Loucy (cell line): Measurements from ENCODE around the gene SLFN12L.

Source experiments
- EZH2phosphoT487 ChIP-seq: fragments of 200-600 bp; IDR thresholded peaks from 2 replicates; pipeline ENCODE4 v1.6.1; 2018; ENCODE audit warnings: antibody characterized with exemption, mild to moderate bottlenecking, moderate library complexity, borderline replicate concordance
- TF ChIP-seq, protein P1 (sequence below): fragments of 200-600 bp; sonication (generic); conservative IDR thresholded peaks from 2 replicates; pipeline ENCODE4 v1.5.1; 2014; ENCODE audit warnings: mild to moderate bottlenecking, antibody characterized with exemption, low read length

DNA sequence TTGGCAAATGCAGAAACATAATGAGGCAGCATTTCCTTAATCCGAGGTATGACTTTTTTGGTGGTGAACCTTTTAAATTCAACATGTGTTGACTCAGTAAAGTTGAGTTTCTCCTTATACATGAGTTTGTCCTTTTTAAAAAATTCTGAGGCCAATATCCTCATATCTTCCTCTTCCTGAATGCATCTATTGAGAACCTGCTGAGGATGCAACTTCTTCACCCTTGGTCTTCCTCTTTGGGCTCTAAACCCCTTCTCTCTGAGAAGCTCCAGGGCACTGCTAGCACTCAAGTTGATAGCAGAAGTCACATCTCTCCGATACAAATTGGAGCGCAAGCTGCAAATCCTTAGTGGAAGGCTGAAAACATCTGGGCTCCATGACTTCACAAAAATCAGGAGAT is 19.9 kb upstream of the SLFN12L start:
- TF ChIP-seq, protein P1, sequence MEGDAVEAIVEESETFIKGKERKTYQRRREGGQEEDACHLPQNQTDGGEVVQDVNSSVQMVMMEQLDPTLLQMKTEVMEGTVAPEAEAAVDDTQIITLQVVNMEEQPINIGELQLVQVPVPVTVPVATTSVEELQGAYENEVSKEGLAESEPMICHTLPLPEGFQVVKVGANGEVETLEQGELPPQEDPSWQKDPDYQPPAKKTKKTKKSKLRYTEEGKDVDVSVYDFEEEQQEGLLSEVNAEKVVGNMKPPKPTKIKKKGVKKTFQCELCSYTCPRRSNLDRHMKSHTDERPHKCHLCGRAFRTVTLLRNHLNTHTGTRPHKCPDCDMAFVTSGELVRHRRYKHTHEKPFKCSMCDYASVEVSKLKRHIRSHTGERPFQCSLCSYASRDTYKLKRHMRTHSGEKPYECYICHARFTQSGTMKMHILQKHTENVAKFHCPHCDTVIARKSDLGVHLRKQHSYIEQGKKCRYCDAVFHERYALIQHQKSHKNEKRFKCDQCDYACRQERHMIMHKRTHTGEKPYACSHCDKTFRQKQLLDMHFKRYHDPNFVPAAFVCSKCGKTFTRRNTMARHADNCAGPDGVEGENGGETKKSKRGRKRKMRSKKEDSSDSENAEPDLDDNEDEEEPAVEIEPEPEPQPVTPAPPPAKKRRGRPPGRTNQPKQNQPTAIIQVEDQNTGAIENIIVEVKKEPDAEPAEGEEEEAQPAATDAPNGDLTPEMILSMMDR, result no peak
- TF ChIP-seq EZH2phosphoT487, result no peak
